ENCODE measurements around the gene NCF2. TPM values are rescaled to one million over a fixed set of nuclear protein-coding genes. Genes with fewer than 3 reads are reported as not detected.

The NCF2 gene
- total RNA-seq, 1 experiment from 2014 or later: 0.10 TPM

DNA sequence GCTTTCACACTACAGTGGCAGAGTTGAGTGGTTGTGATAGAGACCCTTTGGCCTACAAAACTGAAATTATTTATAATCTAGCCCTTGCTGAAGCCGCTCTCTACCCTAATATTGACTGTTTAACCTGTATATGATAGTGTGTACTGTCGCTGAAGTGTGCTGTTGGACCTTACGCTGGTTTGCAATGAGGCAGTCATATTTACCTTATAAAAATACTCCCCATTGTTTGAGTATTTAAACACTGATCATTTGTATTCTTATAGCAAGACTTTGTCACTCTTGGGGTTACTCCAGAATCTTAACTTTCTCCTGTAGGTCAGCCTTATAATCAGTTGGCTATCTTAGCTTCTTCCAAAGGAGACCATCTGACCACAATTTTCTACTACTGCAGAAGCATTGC is 61.7 kb downstream of the NCF2 start:
- intact Hi-C loops (cut with micrococcal nuclease; ENCODE audit: unreplicated experiment) (no loop called here), in situ Hi-C loops (cut with HindIII; ENCODE audit: low pct_unique_long_range_greater_than_20kb, low sequenced_read_pairs) (no loop called here)
- Histone ChIP-seq H3K4me3 (ENCODE audit: low read depth in 2 of 2, low read length in 2 of 2) (no peak overlapping the region), H3K4me1 (ENCODE audit: control insufficient read depth, insufficient read depth, low read length) (no peaks in the 10 kb centered on the region), H3K9me3 (ENCODE audit: control insufficient read depth, insufficient read depth, low read depth, low read length) (no peaks in the 10 kb centered on the region), H3K27ac (ENCODE audit: low read length) (no peak overlapping the region), H3K27me3 (ENCODE audit: control insufficient read depth, insufficient read depth, low read length) (no peaks in the 10 kb centered on the region), H3K36me3 (ENCODE audit: control insufficient read depth, insufficient read depth, low read length) (peaks cover 38% of the 10 kb centered on the region)
- POLR2A ChIA-PET: no interaction called here
- no peak for DNase-seq (ENCODE audit: low read depth, low spot score)
- no TSS peak for BruUV-seq (replicated peaks)
- CTCF ChIA-PET: no interaction called here
- no peak for ATAC-seq
- TF ChIP-seq TCF7L2 (IDR thresholded peaks at IDR 0.05; ENCODE audit: low read depth, low read length) (no peak), SIN3A (IDR thresholded peaks at IDR 0.05; ENCODE audit: borderline replicate concordance, insufficient read depth, low read depth, low read length) (no peak), POLR2AphosphoS5 (IDR thresholded peaks at IDR 0.05; ENCODE audit: low read depth, low read length) (no peak)
- TF ChIP-seq, protein P1, sequence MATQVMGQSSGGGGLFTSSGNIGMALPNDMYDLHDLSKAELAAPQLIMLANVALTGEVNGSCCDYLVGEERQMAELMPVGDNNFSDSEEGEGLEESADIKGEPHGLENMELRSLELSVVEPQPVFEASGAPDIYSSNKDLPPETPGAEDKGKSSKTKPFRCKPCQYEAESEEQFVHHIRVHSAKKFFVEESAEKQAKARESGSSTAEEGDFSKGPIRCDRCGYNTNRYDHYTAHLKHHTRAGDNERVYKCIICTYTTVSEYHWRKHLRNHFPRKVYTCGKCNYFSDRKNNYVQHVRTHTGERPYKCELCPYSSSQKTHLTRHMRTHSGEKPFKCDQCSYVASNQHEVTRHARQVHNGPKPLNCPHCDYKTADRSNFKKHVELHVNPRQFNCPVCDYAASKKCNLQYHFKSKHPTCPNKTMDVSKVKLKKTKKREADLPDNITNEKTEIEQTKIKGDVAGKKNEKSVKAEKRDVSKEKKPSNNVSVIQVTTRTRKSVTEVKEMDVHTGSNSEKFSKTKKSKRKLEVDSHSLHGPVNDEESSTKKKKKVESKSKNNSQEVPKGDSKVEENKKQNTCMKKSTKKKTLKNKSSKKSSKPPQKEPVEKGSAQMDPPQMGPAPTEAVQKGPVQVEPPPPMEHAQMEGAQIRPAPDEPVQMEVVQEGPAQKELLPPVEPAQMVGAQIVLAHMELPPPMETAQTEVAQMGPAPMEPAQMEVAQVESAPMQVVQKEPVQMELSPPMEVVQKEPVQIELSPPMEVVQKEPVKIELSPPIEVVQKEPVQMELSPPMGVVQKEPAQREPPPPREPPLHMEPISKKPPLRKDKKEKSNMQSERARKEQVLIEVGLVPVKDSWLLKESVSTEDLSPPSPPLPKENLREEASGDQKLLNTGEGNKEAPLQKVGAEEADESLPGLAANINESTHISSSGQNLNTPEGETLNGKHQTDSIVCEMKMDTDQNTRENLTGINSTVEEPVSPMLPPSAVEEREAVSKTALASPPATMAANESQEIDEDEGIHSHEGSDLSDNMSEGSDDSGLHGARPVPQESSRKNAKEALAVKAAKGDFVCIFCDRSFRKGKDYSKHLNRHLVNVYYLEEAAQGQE (IDR thresholded peaks at IDR 0.05; ENCODE audit: insufficient read depth in 1 of 2, low read depth in 2 of 2, low read length in 1 of 2): no peak
- TF ChIP-seq, protein P2, sequence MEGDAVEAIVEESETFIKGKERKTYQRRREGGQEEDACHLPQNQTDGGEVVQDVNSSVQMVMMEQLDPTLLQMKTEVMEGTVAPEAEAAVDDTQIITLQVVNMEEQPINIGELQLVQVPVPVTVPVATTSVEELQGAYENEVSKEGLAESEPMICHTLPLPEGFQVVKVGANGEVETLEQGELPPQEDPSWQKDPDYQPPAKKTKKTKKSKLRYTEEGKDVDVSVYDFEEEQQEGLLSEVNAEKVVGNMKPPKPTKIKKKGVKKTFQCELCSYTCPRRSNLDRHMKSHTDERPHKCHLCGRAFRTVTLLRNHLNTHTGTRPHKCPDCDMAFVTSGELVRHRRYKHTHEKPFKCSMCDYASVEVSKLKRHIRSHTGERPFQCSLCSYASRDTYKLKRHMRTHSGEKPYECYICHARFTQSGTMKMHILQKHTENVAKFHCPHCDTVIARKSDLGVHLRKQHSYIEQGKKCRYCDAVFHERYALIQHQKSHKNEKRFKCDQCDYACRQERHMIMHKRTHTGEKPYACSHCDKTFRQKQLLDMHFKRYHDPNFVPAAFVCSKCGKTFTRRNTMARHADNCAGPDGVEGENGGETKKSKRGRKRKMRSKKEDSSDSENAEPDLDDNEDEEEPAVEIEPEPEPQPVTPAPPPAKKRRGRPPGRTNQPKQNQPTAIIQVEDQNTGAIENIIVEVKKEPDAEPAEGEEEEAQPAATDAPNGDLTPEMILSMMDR (IDR thresholded peaks at IDR 0.05): no peak

DNA sequence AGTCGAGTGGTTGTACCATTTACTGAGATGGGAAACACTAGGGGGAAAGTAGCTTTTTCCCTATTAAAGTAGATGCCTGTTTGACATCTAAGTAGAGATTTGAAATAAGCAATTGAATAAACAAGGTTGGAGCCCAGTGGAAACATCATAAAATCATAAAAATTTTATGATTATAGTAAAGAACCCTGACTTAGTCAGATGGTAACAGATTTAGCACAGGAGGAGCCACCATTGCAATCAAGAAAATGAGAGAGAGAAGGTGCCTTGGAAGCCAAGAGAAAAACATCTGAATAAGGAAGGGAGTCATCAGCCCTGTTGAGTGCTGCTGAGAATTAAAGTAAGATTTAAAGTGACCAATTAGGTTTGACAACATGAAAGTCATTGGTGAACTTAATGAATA is 68.2 kb downstream of the NCF2 start:
- ChIA-PET CTCF (no interaction called here), POLR2A (no interaction called here)
- Histone ChIP-seq H3K27ac (ENCODE audit: low read length) (no peak overlapping the region), H3K4me3 (ENCODE audit: low read depth in 2 of 2, low read length in 2 of 2) (no peak overlapping the region), H3K9me3 (ENCODE audit: control insufficient read depth, insufficient read depth, low read depth, low read length) (no peaks in the 10 kb centered on the region), H3K4me1 (ENCODE audit: control insufficient read depth, insufficient read depth, low read length) (no peaks in the 10 kb centered on the region), H3K27me3 (ENCODE audit: control insufficient read depth, insufficient read depth, low read length) (no peaks in the 10 kb centered on the region), H3K36me3 (ENCODE audit: control insufficient read depth, insufficient read depth, low read length) (peaks cover 10% of the 10 kb centered on the region)
- BruUV-seq (replicated peaks): no TSS peak
- DNase-seq (ENCODE audit: low read depth, low spot score) (no peak), ATAC-seq (no peak)
- in situ Hi-C loops (cut with HindIII; ENCODE audit: low pct_unique_long_range_greater_than_20kb, low sequenced_read_pairs): no loop called here
- TF ChIP-seq POLR2AphosphoS5 (IDR thresholded peaks at IDR 0.05; ENCODE audit: low read depth, low read length): no peak
- no peak for TF ChIP-seq SIN3A (IDR thresholded peaks at IDR 0.05; ENCODE audit: borderline replicate concordance, insufficient read depth, low read depth, low read length)
- TF ChIP-seq, protein P1 (IDR thresholded peaks at IDR 0.05; ENCODE audit: insufficient read depth in 1 of 2, low read depth in 2 of 2, low read length in 1 of 2): no peak
- TF ChIP-seq, protein P2 (IDR thresholded peaks at IDR 0.05): no peak
- TF ChIP-seq TCF7L2 (IDR thresholded peaks at IDR 0.05; ENCODE audit: low read depth, low read length): no peak
- intact Hi-C loops (cut with micrococcal nuclease; ENCODE audit: unreplicated experiment): no loop called here

Measured in Panc1 (cell line).